ENCODE measurements around the gene TEX38. TPM values are rescaled to one million over a fixed set of nuclear protein-coding genes. Genes with fewer than 3 reads are reported as not detected.

The TEX38 gene
- total RNA-seq, 1 experiment from 2014 or later = not detected

- Mint-ChIP-seq H3K36me3 (ENCODE audit: insufficient read depth, unreplicated experiment) (peaks cover 89% of the 10 kb centered on the region), H3K27me3 (ENCODE audit: insufficient read depth, unreplicated experiment) (no peaks in the 10 kb centered on the region), H3K27ac (ENCODE audit: low read depth, unreplicated experiment) (no peak overlapping the region), H3K9me3 (ENCODE audit: unreplicated experiment) (no peaks in the 10 kb centered on the region), H3K4me1 (ENCODE audit: insufficient read depth, unreplicated experiment) (no peaks in the 10 kb centered on the region), H3K4me3 (ENCODE audit: unreplicated experiment) (no peak overlapping the region)
- TF ChIP-seq CTCF (IDR thresholded peaks at IDR 0.05; ENCODE audit: unreplicated experiment) = no peak
- ChIA-PET POLR2A (interaction anchor here (0.9 to 1.2 kb wide), 2 partner anchors 14 to 37 kb away, joined by 3 read pairs; partner anchors contain the start of gene EFCAB14), CTCF (interaction anchor here (0.6 to 1.2 kb wide), 3 partner anchors 8 to 86 kb away, joined by 3 to 6 read pairs (median 3); no protein-coding TSS in a partner anchor)
- intact Hi-C loops (cut with micrococcal nuclease) = no loop called here
- DNase-seq (ENCODE audit: unreplicated experiment) = no peak
- no TSS peak for BruUV-seq (replicated peaks)
These were observed 9.8 kb downstream of the TEX38 start for GRCh38 chr1:46681333-46682034.

- POLR2A ChIA-PET = no interaction called here
- intact Hi-C loops (cut with micrococcal nuclease) = no loop called here
These were observed 10.4 kb downstream of the TEX38 start for GRCh38 chr1:46682064-46682463.

GRCh38 chr1:46684670-46685069, 13.0 kb downstream of the TEX38 start:
- intact Hi-C loops (cut with micrococcal nuclease) = no loop called here
- ChIA-PET CTCF (no interaction called here), POLR2A (interaction anchor here (0.6 kb wide), 1 partner anchor 41 kb away, joined by 3 read pairs; no protein-coding TSS in a partner anchor)
- Mint-ChIP-seq H3K4me3 (ENCODE audit: unreplicated experiment) (no peak overlapping the region), H3K9me3 (ENCODE audit: unreplicated experiment) (no peaks in the 10 kb centered on the region), H3K36me3 (ENCODE audit: insufficient read depth, unreplicated experiment) (peaks cover 82% of the 10 kb centered on the region), H3K27ac (ENCODE audit: low read depth, unreplicated experiment) (no peak overlapping the region), H3K27me3 (ENCODE audit: insufficient read depth, unreplicated experiment) (no peaks in the 10 kb centered on the region), H3K4me1 (ENCODE audit: insufficient read depth, unreplicated experiment) (no peaks in the 10 kb centered on the region)
- no peak for TF ChIP-seq CTCF (IDR thresholded peaks at IDR 0.05; ENCODE audit: unreplicated experiment)
- BruUV-seq (replicated peaks) = no TSS peak
- no peak for DNase-seq (ENCODE audit: unreplicated experiment)

More at GRCh38 chr1:46682064-46682463, 10.4 kb downstream of the TEX38 start:
- Mint-ChIP-seq H3K36me3 (ENCODE audit: insufficient read depth, unreplicated experiment) (peaks cover 89% of the 10 kb centered on the region), H3K27me3 (ENCODE audit: insufficient read depth, unreplicated experiment) (no peaks in the 10 kb centered on the region), H3K4me1 (ENCODE audit: insufficient read depth, unreplicated experiment) (no peaks in the 10 kb centered on the region), H3K4me3 (ENCODE audit: unreplicated experiment) (no peak overlapping the region), H3K27ac (ENCODE audit: low read depth, unreplicated experiment) (no peak overlapping the region), H3K9me3 (ENCODE audit: unreplicated experiment) (no peaks in the 10 kb centered on the region)
- CTCF ChIA-PET = interaction anchor here (0.6 to 1.2 kb wide), 2 partner anchors 9 to 86 kb away, joined by 3 to 6 read pairs; no protein-coding TSS in a partner anchor
- no peak for TF ChIP-seq CTCF (IDR thresholded peaks at IDR 0.05; ENCODE audit: unreplicated experiment)
- BruUV-seq (replicated peaks) = no TSS peak
- DNase-seq (ENCODE audit: unreplicated experiment) = no peak

- no TSS peak for BruUV-seq (replicated peaks)
- Mint-ChIP-seq H3K4me3 (ENCODE audit: unreplicated experiment) (no peak overlapping the region), H3K9me3 (ENCODE audit: unreplicated experiment) (no peaks in the 10 kb centered on the region), H3K36me3 (ENCODE audit: insufficient read depth, unreplicated experiment) (peaks cover 81% of the 10 kb centered on the region), H3K27me3 (ENCODE audit: insufficient read depth, unreplicated experiment) (no peaks in the 10 kb centered on the region), H3K4me1 (ENCODE audit: insufficient read depth, unreplicated experiment) (no peaks in the 10 kb centered on the region), H3K27ac (ENCODE audit: low read depth, unreplicated experiment) (no peak overlapping the region)
- no peak for TF ChIP-seq CTCF (IDR thresholded peaks at IDR 0.05; ENCODE audit: unreplicated experiment)
- intact Hi-C loops (cut with micrococcal nuclease) = no loop called here
- ChIA-PET POLR2A (interaction anchor here (1.8 kb wide), 1 partner anchor 9 kb away, joined by 7 read pairs; no protein-coding TSS in a partner anchor), CTCF (interaction anchor here (1.1 kb wide), 1 partner anchor 138 kb away, joined by 4 read pairs; no protein-coding TSS in a partner anchor)
- no peak for DNase-seq (ENCODE audit: unreplicated experiment)
These were observed 14.6 kb downstream of the TEX38 start for GRCh38 chr1:46686255-46686654.
